Activated T-cell treated with anti-CD3 and anti-CD28 coated beads, Interleukin-2, amount 50 U/mL, for 24 hours (primary cell): ENCODE measurements around the gene SLC8A3.

Experiments
- DNase-seq: peaks from one replicate; pipeline ENCODE4 v3.0.0-alpha.2; 2020
- H3K27ac Mint-ChIP-seq: 2 replicates; pipeline ENCODE4 v1.8.0; 2020; ENCODE audit warnings: mild to moderate bottlenecking, mixed read lengths
- H3K27me3 Mint-ChIP-seq: 2 replicates; pipeline ENCODE4 v1.8.0; 2020; ENCODE audit warnings: mixed read lengths
- H3K36me3 Mint-ChIP-seq: 2 replicates; pipeline ENCODE4 v1.8.0; 2020; ENCODE audit warnings: low read depth, mixed read lengths
- H3K4me1 Mint-ChIP-seq: 2 replicates; pipeline ENCODE4 v1.8.0; 2020; ENCODE audit warnings: low read depth, mixed read lengths
- H3K4me3 Mint-ChIP-seq: 2 replicates; pipeline ENCODE4 v1.8.0; 2020; ENCODE audit warnings: mild to moderate bottlenecking, moderate library complexity, mixed read lengths
- H3K9me3 Mint-ChIP-seq: 2 replicates; pipeline ENCODE4 v1.8.0; 2020; ENCODE audit warnings: mixed read lengths

The SLC8A3 gene

GRCh38 chr14:70190156-70190555, 1.4 kb upstream of the SLC8A3 start:
- no peak overlapping the region for H3K27ac Mint-ChIP-seq
- DNase-seq, result no peak
- H3K4me1 Mint-ChIP-seq, result peaks cover 21% of the 10 kb centered on the region
- H3K4me3 Mint-ChIP-seq, result no peak overlapping the region
- no peaks in the 10 kb centered on the region for H3K9me3 Mint-ChIP-seq
- H3K27me3 Mint-ChIP-seq, result peaks cover 87% of the 10 kb centered on the region
- H3K36me3 Mint-ChIP-seq, result no peaks in the 10 kb centered on the region

- Mint-ChIP-seq H3K27me3 (peaks cover 83% of the 10 kb centered on the region), H3K36me3 (no peaks in the 10 kb centered on the region), H3K4me1 (peaks cover 21% of the 10 kb centered on the region), H3K9me3 (no peaks in the 10 kb centered on the region), H3K4me3 (peak overlapping the region; percentile 69), H3K27ac (no peak overlapping the region)
- no peak for DNase-seq
Observed at GRCh38 chr14:70189456-70190077, 816 bp upstream of the SLC8A3 start.

GRCh38 chr14:70188322-70188658, 461 bp downstream of the SLC8A3 start:
- peak overlapping the region; percentile 78 for H3K4me3 Mint-ChIP-seq
- no peaks in the 10 kb centered on the region for H3K9me3 Mint-ChIP-seq
- H3K36me3 Mint-ChIP-seq, result no peaks in the 10 kb centered on the region
- H3K27me3 Mint-ChIP-seq, result peaks cover 72% of the 10 kb centered on the region
- H3K27ac Mint-ChIP-seq, result no peak overlapping the region
- DNase-seq, result peak; percentile 35
- peaks cover 21% of the 10 kb centered on the region for H3K4me1 Mint-ChIP-seq

- Mint-ChIP-seq H3K27me3 (peaks cover 62% of the 10 kb centered on the region), H3K9me3 (no peaks in the 10 kb centered on the region), H3K4me3 (peak overlapping the region; percentile 78), H3K27ac (no peak overlapping the region), H3K36me3 (no peaks in the 10 kb centered on the region), H3K4me1 (peaks cover 21% of the 10 kb centered on the region)
- no peak for DNase-seq
Observed at GRCh38 chr14:70186900-70187451, 1.8 kb downstream of the SLC8A3 start.

GRCh38 chr14:70183991-70184390, 4.8 kb downstream of the SLC8A3 start:
- DNase-seq, result no peak
- Mint-ChIP-seq H3K4me1 (peaks cover 16% of the 10 kb centered on the region), H3K27me3 (peaks cover 42% of the 10 kb centered on the region), H3K27ac (no peak overlapping the region), H3K36me3 (no peaks in the 10 kb centered on the region), H3K9me3 (no peaks in the 10 kb centered on the region), H3K4me3 (no peak overlapping the region)

GRCh38 chr14:70181276-70181675, 7.5 kb downstream of the SLC8A3 start:
- Mint-ChIP-seq H3K4me3 (no peak overlapping the region), H3K27me3 (peaks cover 37% of the 10 kb centered on the region), H3K9me3 (no peaks in the 10 kb centered on the region), H3K36me3 (no peaks in the 10 kb centered on the region), H3K27ac (no peak overlapping the region), H3K4me1 (no peaks in the 10 kb centered on the region)
- no peak for DNase-seq

- DNase-seq, result no peak
- no peaks in the 10 kb centered on the region for H3K36me3 Mint-ChIP-seq
- H3K4me3 Mint-ChIP-seq, result no peak overlapping the region
- H3K4me1 Mint-ChIP-seq, result no peaks in the 10 kb centered on the region
- no peak overlapping the region for H3K27ac Mint-ChIP-seq
- no peaks in the 10 kb centered on the region for H3K9me3 Mint-ChIP-seq
- peaks cover 31% of the 10 kb centered on the region for H3K27me3 Mint-ChIP-seq
Observed at GRCh38 chr14:70180718-70181117, 8.0 kb downstream of the SLC8A3 start.

GRCh38 chr14:70177081-70177800, 11.5 kb downstream of the SLC8A3 start:
- Mint-ChIP-seq H3K27me3 (peaks cover 39% of the 10 kb centered on the region), H3K9me3 (no peaks in the 10 kb centered on the region), H3K36me3 (no peaks in the 10 kb centered on the region), H3K4me3 (no peak overlapping the region), H3K4me1 (no peaks in the 10 kb centered on the region), H3K27ac (no peak overlapping the region)
- no peak for DNase-seq

GRCh38 chr14:70173569-70173968, 15.2 kb downstream of the SLC8A3 start:
- Mint-ChIP-seq H3K36me3 (no peaks in the 10 kb centered on the region), H3K9me3 (no peaks in the 10 kb centered on the region), H3K27me3 (peaks cover 42% of the 10 kb centered on the region), H3K4me3 (no peak overlapping the region), H3K27ac (no peak overlapping the region), H3K4me1 (no peaks in the 10 kb centered on the region)
- no peak for DNase-seq

- Mint-ChIP-seq H3K27me3 (peaks cover 44% of the 10 kb centered on the region), H3K4me1 (no peaks in the 10 kb centered on the region), H3K27ac (no peak overlapping the region), H3K36me3 (no peaks in the 10 kb centered on the region), H3K4me3 (no peak overlapping the region), H3K9me3 (no peaks in the 10 kb centered on the region)
- no peak for DNase-seq
Observed at GRCh38 chr14:70171726-70172125, 17.0 kb downstream of the SLC8A3 start.

GRCh38 chr14:70170976-70171375, 17.8 kb downstream of the SLC8A3 start:
- Mint-ChIP-seq H3K27ac (no peak overlapping the region), H3K4me3 (no peak overlapping the region), H3K36me3 (no peaks in the 10 kb centered on the region), H3K27me3 (peaks cover 44% of the 10 kb centered on the region), H3K4me1 (no peaks in the 10 kb centered on the region), H3K9me3 (no peaks in the 10 kb centered on the region)
- no peak for DNase-seq

- H3K9me3 Mint-ChIP-seq, result no peaks in the 10 kb centered on the region
- H3K27ac Mint-ChIP-seq, result no peak overlapping the region
- DNase-seq, result no peak
- no peak overlapping the region for H3K4me3 Mint-ChIP-seq
- H3K27me3 Mint-ChIP-seq, result peaks cover 36% of the 10 kb centered on the region
- no peaks in the 10 kb centered on the region for H3K4me1 Mint-ChIP-seq
- no peaks in the 10 kb centered on the region for H3K36me3 Mint-ChIP-seq
Observed at GRCh38 chr14:70168406-70168805, 20.3 kb downstream of the SLC8A3 start.

GRCh38 chr14:70166530-70167203, 22.1 kb downstream of the SLC8A3 start:
- no peak for DNase-seq
- H3K27ac Mint-ChIP-seq, result no peak overlapping the region
- no peaks in the 10 kb centered on the region for H3K36me3 Mint-ChIP-seq
- H3K4me3 Mint-ChIP-seq, result no peak overlapping the region
- H3K27me3 Mint-ChIP-seq, result peaks cover 29% of the 10 kb centered on the region
- H3K9me3 Mint-ChIP-seq, result no peaks in the 10 kb centered on the region
- H3K4me1 Mint-ChIP-seq, result no peaks in the 10 kb centered on the region

- Mint-ChIP-seq H3K4me1 (no peaks in the 10 kb centered on the region), H3K36me3 (no peaks in the 10 kb centered on the region), H3K27me3 (peaks cover 13% of the 10 kb centered on the region), H3K4me3 (no peak overlapping the region), H3K27ac (no peak overlapping the region), H3K9me3 (no peaks in the 10 kb centered on the region)
- no peak for DNase-seq
Observed at GRCh38 chr14:70162358-70162757, 26.4 kb downstream of the SLC8A3 start.

- no peaks in the 10 kb centered on the region for H3K27me3 Mint-ChIP-seq
- H3K4me1 Mint-ChIP-seq, result no peaks in the 10 kb centered on the region
- no peak overlapping the region for H3K4me3 Mint-ChIP-seq
- H3K36me3 Mint-ChIP-seq, result no peaks in the 10 kb centered on the region
- H3K9me3 Mint-ChIP-seq, result no peaks in the 10 kb centered on the region
- no peak overlapping the region for H3K27ac Mint-ChIP-seq
- no peak for DNase-seq
Observed at GRCh38 chr14:70156592-70156991, 32.2 kb downstream of the SLC8A3 start.
